GM19043 (cell line): Measurements from ENCODE around the gene ANKRD65.
"Not testable (repeated sequence)": the region's sequence is repeated elsewhere in the genome, so short reads cannot be mapped to it uniquely, and the experiment has no call there.

Experiments used
- ATAC-seq: cut with Tn5 transposase; IDR thresholded peaks from one replicate; pipeline ENCODE4 v1.9.1; 2021; ENCODE audit warnings: low read depth; ENCODE audit not compliant: unreplicated experiment

The ANKRD65 gene

DNA sequence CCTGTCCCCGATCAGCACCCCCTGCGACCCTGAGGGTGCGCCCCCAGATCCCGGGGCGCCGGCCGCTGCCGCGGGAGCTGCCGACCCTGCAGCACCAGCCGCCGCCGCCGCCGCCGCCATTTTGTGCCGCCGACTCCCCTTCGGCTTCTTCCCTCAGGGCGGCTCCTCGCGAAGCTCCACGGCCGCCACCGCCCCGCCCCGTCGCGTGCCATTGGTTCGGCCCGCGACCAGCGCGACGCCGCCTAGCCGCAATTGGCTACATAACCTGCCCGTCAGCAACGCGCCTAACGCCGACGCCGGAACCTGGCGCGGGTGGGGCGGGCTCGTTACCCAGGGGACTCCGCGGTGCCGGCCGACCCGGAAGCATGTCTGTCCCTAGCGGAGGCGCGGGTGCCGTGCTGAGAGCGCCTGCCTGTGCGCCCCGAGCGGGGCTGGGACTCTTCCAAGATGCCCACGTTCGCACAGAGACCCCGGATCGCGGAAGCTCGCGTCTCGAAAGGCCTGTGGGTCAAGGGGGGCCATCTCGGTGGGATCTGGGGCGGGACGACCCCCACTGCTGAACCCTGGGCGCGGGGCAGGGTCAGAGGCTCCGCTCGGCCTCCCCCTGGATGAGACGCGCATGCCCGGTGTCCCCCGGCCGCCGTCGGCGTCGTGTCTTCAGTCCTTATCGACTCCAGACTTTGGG lies 21.7 kb downstream of the ANKRD65 start, which contains the start of gene CCNL2:
CCNL2 (minus strand) TSS at position 149 of the 685 bp plus-strand sequence; CDS start at position 120, 29 bp downstream.
- peak; percentile 93 for ATAC-seq

DNA sequence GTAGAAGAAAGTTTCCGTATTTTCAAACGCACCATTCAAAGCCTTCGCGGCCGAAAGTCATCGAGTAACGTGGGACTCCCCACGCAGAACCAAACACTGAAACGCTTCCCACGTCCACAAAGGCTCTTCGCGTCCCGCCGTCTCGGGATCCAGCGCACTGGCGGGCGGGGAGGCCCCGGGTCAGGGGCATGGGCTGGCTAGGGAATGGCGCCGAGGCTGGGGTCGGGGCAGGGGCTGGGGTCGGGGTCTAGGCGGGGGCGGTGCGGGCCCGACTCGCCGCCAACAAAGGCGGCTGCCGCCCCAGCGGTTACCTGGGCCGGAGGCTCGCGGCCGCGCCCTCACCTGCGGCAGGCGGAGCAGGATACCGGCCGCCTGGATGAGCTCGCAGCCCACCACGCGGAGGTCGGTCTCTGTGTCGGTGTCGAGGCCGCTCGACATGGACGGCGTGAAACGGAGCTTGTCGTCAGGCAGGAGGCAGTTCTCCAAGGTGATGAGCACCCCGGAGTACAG lies 22.3 kb downstream of the ANKRD65 start:
- ATAC-seq, result no peak

DNA sequence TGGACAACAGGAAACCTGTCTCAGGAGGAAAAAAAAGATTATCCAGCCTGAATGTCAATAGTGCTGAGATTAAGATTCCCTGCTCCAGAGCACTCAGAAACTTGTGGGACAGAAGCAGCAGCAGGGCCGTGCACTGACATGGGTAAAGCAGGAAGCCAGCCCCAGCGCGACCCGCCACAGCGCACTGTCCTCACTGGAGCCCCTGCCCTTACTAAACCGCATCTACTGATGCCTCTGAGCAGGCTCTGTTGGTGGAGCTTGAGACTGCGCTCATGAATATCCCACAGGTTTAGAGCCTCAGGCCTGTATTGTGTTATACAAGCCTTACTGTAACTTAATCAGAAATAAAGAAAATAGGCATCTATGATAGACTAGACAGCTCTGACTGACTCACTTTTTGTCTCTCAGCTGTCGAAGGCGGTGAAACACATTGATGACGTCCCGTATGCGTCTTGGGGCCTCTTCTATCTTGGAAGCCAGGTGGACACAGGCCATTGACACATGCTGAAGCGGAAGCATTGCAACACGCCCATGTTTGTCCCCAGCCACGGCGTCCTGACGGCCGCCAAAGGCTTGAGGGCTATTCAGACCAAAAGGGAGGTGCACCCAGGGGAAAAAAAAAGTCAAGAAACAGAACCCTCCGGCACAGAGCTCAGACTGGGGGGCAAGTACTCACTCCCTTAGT lies 23.1 kb downstream of the ANKRD65 start:
- no peak for ATAC-seq

DNA sequence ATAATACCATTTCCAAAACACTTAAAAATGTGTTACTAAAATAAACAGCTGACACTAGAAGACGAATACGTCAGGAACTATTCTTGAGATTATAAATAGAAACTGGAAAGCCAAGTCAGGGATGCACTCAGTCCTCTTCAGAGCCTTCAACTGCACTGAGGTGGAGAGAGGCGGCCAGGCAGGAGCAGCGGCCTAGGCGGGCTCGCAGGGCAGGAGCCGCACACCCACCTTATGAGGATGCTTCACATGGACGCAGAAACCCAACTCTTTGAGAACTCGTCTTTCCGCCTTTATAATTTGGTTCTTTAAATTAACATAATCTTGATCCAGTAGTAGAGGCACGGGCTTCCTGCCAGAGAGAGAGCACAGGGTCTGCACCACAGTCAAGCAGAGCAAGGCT lies 25.9 kb downstream of the ANKRD65 start:
- ATAC-seq, result no peak

DNA sequence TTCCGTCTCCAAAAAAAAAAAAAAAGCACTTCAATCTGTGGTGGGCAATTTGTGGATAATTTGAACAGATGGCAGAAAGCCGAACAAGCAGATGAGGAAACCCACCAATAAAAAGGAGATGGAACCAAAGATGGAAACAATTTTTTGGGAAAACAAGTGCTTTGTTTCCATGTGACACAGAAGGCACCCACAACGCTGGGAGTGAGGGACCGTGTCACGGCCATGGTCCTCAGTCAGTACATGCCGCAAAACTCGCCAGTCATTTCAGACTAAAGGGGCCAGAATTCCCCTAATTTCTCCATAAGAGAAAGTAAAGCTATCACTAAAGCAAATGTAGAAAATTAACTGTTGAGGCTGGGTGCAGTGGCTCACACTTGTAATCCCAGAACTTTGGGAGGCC lies 27.0 kb downstream of the ANKRD65 start:
- ATAC-seq, result no peak

DNA sequence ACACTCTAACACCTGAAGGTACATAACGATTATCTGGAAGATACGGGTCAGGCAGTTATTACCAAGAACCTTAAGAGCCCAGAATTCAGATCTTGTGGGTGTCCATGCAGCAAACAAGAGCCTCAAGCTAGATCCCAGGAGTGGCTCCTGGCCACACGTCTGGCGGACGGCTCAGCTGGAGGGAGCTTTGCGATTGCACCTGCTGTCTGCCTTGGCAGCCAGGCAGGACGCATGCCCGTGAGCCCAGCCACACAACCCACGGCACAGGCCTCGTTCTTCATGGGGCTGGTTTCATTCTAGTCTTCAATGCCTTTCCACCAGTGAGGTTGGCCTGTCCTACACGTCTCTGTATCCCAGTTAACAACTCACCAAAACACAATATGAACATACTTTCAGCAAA lies 27.6 kb downstream of the ANKRD65 start:
- no peak for ATAC-seq

DNA sequence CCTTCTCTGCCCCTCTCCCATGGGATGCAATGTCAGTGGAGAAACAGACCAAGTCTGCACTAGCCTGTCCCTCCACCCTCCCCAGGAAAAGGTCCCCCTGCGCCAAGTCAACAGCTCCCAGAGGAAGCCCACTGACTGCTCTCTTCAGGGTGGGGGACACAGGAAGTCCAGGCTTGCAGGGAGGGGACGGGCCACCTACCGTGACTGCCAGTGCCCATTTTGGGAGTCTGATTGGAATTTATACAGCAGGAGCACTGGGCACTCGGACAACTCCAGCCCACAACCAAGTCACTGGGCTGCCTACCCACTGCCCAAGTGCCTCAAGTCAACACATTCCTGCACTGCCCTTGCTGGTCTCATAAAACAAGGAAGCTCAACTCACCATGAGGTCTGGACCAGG lies 28.1 kb downstream of the ANKRD65 start:
- no peak for ATAC-seq

DNA sequence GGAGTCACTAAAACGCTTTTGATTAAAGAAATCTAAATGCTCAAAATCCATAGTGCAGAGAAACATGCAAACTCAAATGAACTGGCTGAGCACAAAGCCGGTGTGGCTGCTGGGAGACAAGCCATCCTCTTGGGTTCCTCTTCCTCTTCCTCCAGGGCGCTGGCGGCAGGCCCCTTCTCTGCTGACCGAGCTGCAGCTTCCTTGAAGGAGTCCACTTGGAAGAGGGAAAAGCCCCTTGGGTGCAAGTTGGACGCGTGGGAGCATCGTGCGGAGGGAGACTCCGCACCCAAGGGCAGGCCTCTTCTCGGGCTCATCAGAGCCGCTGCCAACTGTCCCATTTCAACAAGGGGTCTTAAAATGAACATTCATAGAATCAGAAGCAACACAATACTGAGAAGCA lies 29.9 kb downstream of the ANKRD65 start:
- ATAC-seq, result no peak

DNA sequence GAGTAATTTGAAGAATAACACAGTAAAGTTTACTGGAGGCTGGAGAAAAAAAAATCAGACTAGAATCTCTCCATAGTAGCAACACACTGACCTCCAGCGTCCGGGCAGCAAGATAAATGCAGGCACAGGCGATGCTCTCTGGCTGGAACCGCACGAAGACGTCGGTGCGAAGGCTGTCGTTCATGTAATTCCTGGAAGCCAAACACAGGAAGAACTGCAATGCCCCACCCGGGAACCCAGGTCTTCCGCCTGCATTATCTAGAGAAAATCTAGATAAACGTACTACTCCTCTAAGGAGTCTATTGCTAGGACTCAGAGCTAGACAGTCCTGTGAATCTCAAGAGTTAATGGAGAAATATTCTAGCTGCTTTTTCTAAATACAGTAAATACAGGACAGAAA lies 30.4 kb downstream of the ANKRD65 start:
- ATAC-seq, result no peak

DNA sequence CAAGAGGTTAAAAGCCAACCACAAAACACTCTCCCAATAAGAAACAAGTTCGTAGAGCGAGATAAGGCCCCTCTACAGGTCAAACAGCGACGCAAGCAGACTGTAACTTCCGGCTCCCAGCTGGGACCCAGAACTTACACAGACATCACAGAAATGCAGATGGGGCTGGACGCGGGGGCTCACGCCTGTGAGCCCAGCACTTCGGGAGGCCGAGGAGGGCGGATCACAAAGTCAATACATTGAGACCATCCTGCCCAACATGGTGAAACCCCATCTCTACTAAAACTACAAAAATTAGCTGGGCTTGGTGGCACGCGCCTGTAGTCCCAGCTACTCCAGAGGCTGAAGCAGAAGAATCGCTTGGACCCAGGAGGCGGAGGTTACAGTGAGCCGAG lies 33.0 kb downstream of the ANKRD65 start:
- no peak for ATAC-seq

DNA sequence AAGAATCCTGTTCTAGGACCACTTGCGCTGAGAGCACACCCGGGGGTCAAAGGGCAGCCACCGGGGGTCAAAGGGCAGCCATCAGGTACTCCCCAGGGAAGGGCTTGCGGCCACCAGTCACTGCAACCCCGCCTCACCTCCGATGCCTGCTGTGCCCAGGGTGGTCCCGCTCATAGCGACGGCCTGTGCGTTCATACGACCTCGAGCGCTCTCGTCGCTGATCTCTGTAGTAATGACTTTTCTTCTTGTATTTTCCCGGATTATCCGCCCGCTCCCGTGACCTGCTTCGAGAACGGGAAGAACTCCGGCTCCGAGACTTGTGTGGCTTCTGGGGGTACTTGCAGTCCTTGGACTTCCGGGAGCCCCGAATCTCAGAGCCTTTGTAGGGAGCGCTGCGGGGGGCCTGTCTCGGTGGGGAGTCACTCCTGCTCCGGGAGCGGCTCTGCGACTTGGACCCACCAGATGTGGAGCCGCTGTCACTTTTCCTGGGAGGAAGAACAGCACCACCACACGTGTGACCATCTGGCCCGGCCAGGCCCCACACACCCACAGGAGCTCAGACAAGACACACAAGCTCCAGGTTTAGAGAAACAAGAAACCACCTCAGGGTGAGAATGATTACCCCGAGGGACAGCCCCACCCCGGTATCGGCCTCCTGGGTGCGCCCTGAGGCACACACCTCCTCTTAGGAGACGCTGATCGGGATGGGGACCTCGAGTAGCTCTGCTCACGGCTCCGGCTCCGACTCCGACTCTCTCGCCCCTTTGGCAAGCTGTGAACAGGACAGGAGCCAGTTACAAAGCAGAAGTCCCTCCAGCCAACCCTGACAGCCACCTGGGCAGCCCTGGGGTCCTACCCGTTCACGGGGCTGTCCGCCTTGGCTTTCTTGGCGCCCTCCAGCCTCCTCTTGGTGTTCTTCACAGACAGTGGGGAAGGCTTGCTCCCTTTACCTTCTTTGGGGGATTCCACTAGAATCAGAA lies 33.7 kb downstream of the ANKRD65 start:
- ATAC-seq, result no peak

DNA sequence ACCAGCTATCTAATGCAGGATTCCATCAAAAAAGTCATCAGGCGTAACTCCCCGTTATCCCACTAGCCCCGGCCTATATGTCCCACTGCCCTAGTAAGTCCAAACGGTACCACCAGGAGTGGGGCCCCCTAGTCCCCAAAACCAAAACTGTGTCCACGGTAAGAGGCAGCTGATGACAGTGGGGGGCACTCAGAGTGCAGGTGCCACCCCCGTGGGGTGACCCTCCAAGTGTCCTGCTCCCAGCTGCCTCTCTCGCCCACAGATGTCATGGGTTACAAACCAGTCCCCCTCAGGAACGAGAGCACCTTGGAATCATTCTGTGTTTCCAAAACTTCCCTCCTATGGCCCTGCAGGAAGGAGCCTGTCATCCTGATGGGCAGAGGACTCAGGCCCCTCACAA lies 35.1 kb downstream of the ANKRD65 start:
- no peak for ATAC-seq

DNA sequence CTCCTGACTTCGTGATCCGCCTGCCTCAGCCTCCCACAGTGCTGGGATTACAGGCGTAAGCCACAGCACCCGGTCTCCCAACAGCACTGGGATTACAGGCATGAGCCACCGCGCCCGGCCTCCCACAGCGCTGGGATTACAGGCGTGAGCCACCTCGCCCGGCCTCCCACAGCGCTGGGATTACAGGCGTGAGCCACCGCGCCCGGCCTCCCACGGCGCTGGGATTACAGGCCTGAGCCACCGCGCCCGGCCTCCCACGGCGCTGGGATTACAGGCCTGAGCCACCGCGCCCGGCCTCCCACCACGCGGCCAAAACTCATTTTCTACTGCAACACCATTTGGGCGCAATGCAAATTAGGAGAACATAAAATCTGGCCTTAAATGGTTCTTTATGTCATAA lies 35.7 kb downstream of the ANKRD65 start:
- ATAC-seq, result not testable (repeated sequence)

DNA sequence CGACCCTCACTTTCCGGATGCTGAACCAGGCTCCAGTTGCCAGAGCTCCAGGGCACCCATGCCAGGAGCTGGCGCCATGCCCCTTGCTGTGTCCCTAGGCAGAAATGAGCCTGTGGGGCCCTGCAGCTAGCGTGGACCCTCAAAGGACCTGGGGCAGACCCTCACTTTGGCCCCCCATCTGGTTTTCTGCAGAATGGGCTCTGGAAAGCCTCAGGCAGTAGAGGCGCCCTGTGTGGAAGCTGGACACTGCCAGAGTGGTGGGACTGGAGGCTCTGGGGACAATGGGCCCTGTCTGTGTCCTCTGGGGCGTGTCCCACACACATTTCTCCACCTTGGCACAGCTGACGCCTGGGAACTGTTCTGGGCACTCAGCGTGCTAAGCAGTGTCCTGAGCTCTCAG lies 39.8 kb downstream of the ANKRD65 start:
- no peak for ATAC-seq

DNA sequence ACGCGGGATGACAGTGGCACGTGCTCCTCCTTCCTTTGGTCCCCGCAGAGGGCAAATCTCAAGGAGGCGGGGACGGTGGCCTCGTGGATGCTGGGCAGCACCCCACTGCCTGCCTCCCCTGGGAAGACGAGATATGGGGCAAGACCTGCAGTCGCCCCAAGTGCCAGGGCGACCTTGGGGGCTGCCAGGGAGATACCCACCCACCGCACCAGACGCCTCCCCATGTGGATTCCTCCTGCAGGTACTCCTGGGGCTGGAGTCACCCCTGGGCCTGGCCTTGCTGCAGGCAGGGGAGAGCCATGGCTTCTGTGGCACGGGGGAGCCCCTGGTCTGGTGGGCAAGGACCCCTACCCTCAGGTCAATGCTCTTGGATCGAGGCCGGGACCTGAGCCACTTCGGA lies 40.2 kb downstream of the ANKRD65 start:
- no peak for ATAC-seq

DNA sequence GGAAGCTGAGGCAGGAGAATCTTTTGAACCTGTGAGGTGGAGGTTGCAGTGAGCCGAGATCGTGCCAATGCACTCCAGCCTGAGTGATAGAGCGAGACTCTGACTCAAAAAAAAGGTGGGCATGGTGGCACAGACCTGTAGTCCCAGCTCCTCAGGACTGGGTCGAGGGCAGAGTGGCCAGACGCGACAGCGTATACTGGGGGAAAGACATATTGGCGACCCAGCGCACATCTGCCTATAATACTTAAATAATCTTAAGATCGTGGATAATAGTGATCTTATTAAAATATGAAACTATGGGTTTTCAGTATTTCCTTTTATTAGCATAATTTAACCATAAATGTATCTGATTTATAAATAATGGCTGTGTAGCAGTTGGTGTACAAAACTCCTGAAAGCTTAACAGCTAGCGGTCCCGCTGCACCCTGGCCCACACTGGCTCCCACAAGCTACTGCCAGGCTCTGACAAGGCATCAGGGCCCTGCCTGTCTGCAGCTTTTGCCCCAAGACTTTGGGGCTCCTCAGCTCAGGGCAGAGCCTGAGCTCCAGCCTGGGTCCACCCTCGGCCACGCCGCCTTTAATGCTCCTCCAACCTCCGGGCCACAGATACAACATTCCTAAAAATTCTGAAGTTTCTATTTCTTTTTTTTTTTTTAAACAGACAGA lies 43.4 kb downstream of the ANKRD65 start:
- ATAC-seq, result no peak

DNA sequence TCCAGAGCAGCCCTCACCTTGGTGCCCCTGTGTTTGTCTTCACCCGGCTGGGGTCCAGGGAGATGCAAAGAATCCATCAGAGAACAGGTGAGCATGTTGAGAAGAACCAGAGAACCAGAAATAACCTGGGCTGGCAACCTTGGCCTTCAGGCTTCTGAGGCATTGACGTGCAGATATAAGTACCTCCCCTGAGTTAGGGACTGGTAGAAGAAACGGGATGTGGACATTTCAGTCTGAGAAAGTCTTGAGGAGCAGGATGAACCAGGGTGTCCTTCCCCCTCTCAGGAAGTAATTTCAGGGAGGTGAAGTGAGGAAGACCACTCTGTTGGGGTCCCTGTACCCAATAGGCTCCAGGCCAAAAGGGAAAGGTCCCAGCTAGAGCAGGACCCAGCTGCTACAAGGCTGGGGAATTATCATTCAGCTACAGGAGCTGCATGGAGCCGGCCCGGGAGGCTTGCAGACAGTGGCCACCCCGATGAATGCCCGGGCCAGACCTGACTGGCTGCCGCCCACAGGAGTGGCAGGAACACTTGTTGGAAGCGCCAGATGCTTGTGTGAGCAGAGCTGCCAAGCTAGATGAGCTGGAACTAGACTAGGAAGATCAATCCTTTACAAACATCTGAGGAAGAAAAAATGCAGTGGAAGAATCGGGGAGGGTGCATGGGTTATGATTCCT lies 44.4 kb downstream of the ANKRD65 start:
- ATAC-seq, result no peak

DNA sequence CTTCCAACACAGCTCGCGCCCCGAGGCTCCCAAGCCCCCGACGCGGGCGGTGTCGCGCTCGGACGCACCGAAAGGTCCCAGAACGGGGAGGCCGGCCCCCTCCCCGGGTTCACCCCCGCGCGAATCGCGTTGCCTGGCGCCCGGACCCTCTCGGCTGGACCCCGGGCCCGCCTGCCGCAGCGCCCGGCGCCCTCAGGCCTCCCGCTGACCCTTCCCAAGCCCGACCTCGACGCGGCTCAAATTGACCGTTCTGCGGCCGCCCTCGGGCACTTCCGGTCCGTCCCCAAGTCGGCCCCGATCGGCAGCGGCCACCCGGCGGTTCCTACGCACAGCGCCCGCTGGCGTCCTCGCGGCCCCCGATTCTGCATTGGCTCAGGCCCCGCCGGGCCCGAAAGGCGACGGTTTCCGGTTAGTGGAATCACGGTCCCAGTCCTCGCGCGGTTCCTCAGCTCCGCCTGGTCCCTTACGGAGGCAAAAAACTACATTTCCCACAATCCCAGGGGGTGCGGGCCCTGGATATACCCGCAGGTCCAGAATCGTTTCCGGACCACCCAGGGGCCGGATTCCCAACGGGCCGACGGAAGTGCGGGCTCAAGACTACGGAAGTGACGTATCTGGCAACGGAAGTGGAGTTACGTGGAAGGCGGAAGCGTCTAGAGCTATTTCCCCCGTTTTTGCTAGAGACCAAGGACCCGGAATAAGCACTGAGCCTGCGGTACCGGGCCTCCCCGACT lies 46.0 kb downstream of the ANKRD65 start, which contains the start of gene AURKAIP1:
AURKAIP1 (minus strand) TSS at position 279 of the 734 bp plus-strand sequence. CDS start 451 bp downstream, outside the sequence.
- peak; percentile 83 for ATAC-seq

DNA sequence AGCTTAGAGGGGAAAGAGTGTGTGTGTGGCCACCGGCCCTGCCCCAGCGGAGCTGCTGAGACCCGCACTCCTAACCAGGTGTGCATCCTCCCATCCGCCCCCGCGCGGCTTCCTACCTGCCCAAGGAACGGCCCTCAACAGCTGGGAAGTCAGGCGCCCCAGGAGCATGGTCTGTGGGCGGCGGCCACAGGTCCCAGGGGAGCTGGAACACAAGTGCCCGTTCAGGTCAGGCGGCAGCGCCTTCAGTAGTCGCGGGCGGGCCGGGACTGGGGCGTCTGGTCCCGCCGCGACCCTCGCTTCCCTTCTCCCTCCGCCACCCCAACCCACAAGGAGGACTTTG lies 46.5 kb downstream of the ANKRD65 start:
- ATAC-seq, result no peak
